Spleen (tissue), 7 donors: ENCODE results near the gene SLC39A11.

Experiments used
- POLR2AphosphoS5 ChIP-seq, 3 donors: sonication (generic); formaldehyde crosslinking; IDR thresholded peaks; one replicate each; pipeline ENCODE4 v1.5.1; 2017; ENCODE audit warnings: antibody characterized with exemption in 3 of 3
- TF ChIP-seq, protein P1 (sequence below), 11 experiments: fragments of 200-600 bp in 7 of 11; fragments of 450-650 bp in 4 of 11; sonication (generic) in 4 of 11; IDR thresholded peaks in 8 of 11; conservative IDR thresholded peaks in 3 of 11; 1 replicate in 7 of 11; 2 replicates in 4 of 11; pipeline versions ENCODE4 v1.4.0 to v1.8.0; 2016 to 2021; ENCODE audit warnings: antibody characterized with exemption in 11 of 11, inconsistent platforms in 4 of 11, mild to moderate bottlenecking in 1 of 11
- donor health status: DM: no; HTN: no; CAD: no; lungs with moderate emphysema.
- donor health status: DM: no; HTN: no; CAD: no.
- donor health status: DM: no; HTN: no; CAD: no.

DNA sequence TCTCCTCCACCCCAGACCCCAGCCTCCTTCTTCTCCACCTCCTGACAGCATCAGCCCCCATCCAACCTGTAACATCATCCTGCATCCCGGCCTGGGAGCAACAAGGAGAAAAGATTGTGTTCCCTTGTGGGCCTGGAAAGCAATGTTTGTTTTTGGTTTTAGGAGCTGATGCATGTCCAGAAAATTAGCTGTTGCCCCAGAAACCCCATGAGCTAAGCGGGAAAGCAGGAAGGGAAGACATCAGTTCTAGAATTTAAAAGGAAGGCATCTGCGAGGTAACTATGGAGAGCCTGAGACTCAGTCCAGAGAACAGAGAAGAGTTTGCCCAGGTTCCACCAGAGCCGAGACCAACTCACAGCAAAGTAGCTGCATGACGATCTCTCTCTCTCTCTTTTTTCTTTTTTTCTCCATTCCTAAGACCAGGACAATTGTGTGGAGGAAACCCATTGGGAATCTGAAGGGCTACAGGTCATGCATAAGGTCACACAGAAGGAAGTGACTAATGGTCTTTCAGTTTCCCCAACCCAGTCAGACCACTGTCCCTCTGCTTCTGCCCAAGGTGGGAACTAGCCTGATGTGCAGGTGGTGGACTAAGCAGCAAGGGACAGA is 124.4 kb downstream of the SLC39A11 start:
- TF ChIP-seq, protein P1, sequence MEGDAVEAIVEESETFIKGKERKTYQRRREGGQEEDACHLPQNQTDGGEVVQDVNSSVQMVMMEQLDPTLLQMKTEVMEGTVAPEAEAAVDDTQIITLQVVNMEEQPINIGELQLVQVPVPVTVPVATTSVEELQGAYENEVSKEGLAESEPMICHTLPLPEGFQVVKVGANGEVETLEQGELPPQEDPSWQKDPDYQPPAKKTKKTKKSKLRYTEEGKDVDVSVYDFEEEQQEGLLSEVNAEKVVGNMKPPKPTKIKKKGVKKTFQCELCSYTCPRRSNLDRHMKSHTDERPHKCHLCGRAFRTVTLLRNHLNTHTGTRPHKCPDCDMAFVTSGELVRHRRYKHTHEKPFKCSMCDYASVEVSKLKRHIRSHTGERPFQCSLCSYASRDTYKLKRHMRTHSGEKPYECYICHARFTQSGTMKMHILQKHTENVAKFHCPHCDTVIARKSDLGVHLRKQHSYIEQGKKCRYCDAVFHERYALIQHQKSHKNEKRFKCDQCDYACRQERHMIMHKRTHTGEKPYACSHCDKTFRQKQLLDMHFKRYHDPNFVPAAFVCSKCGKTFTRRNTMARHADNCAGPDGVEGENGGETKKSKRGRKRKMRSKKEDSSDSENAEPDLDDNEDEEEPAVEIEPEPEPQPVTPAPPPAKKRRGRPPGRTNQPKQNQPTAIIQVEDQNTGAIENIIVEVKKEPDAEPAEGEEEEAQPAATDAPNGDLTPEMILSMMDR (IDR thresholded peaks at IDR 0.05 in 8 of 11, conservative IDR thresholded peaks at IDR 0.05 in 3 of 11) = no peak
- TF ChIP-seq POLR2AphosphoS5 (IDR thresholded peaks at IDR 0.05) = no peak
